GDM1 (cell line): ENCODE measurements around the gene DNAAF5.
"Not testable (repeated sequence)": the region's sequence is repeated elsewhere in the genome, so short reads cannot be mapped to it uniquely, and the experiment has no call there.

Experiments used
- DNase-seq: peaks from one replicate; lab custom pipeline; 2025; lab: John Stamatoyannopoulos, UW

Gene DNAAF5

DNA sequence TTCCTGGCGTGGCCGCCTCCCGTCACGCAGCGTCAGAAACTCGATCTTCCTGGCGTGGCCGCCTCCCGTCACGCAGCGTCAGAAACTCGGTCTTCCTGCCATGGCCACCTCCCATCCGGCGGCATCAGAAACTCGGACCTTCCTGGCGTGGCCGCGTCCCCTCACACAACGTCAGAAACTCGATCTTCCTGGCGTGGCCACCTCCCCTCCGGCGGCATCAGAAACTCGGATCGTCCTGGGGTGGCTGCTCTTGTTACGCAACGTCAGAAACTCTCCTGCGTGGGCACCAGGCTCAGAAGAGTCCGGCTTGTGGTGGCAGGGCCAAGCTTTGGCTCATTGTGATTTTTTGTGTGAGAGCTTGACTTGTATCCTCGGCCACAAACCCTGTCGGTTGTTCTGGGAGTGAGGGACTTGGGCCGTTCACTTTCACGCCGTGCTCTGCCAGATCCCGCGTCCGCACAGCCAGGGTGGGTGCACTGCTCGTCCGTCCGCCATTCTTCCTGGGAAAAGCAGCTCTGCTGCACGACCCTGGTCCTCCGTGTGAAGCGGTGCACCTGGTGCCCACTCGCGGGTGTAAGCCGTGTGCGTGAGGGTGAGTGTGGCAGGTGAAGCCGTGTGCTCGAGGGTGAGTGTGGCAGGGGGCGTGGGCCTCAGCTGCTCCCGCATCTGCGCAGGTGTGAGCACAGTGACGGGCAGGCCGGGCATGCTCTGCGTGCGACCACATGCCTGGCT, 56.4 kb downstream of the DNAAF5 start:
- DNase-seq = no peak

DNA sequence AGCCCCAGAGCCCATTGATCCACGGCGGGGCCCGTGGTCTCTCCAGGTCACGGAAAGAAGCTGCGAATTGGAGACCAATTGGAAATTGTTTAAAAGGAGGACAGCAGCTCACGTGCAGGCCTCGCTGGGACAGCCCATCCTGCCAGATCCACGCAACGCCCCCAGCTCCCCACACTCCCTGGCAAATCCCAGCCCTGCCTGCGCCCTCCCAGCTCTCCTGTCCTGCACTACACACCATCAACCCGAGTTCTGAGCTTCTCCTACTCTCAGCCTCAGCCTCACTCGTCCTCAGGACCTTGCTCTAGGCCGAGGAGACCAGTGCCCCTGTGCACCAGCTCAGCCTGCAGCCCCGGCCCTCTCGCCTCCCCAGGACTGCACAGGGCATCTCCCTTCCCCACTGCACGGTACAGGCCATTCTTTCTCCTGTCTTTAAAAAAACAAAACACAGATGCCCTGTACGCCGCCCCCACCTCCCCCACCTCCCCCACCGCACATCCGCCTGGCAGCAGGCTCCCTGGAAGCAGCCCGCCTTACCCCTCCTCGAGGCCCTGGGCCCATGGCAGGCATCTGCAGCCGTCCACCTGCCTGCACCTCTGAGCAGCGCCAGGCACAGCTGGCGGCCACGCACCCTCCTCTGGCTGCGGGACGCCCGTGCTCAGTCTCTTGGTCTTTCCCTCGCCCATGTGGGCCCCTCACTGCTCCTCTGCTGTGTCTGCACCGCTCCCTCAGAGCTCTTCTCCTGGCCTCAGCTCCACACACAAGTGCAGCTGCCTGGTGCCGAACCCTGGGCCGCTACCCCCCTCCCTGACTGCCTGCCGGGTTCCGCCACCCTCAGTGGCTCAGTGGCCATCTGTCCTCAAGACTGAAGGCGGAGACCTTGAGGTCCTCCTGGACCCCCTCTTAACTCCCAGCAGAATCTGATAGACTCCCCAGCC, 57.3 kb downstream of the DNAAF5 start:
- no peak for DNase-seq

DNA sequence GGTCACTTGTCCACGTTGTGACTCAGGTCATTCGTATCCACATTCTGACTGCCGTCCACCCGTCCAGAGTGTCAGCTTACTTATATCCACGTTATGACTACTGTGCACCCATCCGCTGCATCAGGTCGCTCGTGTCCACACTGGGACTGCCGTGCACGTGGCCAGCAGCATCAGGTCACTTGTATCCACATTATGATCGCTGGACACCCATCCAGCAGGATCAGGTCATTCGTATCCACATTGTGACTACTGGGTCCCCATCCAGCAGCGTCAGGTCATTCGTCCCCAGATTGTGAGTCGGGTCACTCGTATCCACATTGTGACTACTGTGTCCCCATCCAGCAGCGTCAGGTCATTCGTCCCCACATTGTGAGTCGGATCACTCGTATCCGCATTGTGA, 58.5 kb downstream of the DNAAF5 start:
- no peak for DNase-seq

DNA sequence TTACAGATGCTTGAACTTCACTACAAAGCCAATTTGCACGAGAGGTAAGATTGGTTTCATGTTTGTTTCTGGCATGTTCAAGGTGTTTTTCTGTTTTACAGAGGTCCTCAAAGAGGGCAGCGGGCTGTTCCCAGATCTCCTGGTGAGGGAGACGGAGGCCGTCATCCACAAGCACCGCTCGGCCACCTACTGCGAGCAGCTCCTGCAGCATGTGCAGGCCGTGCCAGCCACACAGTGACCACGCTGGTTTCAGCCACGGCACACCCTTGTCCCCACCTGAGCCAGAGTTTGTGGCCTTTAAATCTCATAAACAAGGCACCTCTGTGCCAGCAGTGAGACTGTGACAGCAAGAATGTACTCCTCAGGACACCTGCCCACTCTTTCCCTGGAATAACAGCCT, 58.9 kb downstream of the DNAAF5 start:
- no peak for DNase-seq

DNA sequence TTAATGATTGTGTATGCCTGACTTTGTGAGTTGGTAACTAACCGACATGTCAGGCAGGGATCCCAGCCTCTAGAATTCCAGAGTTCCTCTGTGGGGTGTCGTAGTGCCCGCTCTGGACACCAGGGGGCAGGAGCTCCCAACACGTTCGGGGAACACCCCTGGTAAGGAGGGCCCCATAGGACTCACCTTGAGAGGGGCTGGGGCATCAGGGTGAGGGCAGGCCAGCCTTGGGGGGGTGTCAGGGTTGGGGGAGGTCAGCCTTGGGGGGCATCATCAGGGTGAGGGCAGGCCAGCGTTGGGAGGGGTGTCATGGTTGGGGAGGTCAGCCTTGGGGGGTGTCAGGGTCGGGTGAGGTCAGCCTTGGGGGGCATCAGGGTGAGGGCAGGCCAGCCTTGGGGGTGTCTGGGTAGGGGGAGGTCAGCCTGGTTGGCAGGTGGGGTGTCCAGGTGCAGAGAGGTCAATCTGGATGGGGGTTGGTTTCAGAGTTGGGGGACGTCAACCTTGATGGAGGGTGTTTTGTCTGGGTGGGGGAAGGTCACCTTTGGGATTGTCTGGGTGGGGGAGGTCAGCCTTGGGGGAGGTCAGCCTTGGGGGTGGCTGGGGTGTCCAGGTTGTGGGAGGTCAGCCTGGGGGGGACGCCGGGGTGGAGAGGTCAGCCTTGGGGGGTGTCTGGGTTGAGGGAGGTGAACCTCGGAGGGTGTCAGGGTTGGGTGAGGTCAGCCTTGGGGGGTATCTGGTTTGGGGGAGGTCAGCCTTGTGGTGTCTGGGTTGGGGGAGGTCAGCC, 60.2 kb downstream of the DNAAF5 start:
- DNase-seq = peak; percentile 47

DNA sequence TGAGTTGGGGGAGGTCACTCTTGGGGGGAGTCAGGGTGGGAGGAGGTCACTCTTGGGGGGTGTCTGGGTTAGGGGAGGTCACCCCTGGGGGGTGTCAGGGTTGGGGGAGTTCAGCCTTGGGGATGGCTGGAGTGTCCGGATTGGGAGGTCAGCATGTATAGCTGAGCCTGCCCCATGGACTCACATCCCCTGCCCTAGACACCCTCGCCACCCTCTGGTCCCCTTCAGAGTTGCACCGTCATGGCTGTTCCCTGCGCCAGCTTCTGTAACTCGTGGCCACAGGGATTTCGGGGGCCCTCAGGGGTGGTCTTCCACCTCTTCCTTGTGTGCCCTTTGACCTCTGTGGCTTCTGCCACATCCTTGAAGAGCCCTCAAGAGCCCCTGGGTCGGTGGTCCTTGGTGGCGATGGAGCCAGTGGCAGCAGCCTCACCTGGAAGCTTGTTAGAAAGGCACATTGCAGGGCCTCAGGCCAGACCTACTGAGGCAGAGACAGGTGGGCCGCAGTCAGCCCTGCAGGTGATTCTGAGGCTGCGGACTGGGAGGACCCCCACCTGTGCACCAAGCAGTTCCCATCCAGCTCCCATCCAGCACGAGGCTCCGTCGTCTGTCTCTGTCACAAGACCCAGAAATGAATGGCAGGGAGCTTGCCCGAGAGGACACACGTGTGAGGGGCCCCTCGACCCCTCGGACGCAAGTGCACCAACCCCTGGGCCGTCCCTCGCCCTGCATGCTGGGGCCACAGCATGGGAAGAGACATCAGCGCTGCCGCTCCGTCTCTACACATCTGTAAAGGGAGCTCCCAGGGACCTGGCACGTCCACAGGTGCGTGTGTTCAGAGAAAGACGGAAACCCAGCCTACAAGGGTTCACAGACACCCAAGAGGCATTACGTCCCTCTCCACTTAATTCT, 61.1 kb downstream of the DNAAF5 start:
- DNase-seq = no peak

DNA sequence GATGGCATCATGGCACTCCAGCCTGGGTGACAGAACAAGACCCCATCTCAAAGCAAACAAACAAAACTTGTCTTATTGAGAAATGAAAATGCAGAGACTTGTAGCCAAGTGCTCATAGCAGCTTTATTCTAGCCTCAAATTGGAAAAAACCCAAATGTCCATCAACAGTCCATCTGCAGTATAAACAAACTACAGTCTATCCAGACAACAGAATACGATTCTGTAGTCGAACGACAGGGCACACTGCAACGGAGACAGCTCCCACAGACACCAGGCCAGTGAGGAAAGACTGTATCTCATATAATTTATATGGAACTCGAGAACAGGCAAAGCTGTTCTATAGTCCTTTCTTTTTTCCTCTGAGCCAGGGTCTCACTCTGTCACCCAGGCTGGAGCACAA, 65.0 kb downstream of the DNAAF5 start:
- no peak for DNase-seq

DNA sequence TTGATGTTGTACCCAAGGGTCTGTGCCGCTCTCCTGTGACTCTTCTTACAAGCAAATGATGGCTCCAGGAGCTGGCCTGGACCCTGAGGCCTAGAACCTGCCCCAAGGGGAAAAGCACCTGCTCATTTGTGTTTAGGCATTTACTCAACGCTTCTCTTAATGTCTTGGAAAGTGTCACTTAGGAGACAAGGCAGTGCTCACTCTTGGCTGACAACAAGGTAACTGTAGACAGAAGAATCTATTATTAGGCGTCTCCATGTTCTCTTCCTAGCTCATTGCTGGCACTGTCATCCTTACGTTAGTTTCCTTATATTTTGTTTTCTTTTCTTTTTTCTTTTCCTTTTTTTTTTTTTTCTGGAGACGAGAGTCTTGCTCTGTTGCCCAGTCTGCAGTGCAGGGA, 67.7 kb downstream of the DNAAF5 start:
- DNase-seq = no peak

DNA sequence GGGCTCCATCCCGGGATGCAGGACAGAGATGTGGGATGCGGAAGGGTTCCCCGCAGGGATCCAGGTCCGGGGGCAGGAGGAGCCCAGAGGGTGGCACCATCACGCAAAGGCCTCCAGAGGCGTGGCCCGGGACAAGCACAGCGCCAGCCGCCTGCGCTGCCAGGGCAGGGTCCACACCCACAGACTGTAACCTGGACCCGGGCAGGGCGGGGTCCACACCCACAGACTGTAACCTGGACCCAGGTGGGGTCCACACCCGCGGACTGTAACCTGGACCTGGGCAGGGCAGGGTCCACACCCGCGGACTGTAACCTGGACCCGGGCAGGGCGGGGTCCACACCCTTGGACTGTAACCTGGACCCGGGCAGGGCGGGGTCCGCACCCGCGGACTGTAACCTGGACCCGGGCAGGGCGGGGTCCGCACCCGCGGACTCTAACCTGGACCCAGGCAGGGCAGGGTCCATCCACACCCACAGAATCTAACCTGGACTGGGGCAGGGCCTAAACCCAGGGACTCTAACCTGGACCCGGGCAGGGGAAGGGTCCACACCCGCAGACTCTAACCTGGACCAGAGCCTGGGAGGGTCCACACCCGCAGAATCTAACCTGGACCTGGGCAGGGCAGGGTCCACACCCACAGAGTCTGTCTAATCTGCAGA, 68.3 kb downstream of the DNAAF5 start:
- DNase-seq = no peak

DNA sequence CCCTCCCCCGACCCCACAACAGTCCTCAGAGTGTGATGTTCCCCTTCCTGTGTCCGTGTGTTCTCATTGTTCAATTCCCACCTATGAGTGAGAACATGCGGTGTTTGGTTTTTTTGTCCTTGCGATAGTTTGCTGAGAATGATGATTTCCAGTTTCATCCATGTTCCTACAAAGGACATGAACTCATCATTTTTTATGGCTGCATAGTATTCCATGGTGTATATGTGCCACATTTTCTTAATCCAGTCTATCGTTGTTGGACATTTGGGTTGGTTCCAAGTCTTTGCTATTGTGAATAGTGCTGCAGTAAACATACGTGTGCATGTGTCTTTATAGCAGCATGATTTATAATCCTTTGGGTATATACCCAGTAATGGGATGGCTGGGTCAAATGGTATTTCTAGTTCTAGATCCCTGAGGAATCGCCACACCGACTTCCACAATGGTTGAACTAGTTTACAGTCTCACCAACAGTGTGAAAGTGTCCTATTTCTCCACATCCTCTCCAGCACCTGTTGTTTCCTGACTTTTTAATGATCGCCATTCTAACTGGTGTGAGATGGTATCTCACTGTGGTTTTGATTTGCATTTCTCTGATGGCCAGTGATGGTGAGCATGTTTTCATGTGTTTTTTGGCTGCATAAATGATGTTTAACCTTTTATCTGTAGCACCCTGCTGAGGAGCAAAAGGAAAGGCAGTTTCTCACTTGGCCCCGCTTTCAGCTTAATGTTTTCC, 70.1 kb downstream of the DNAAF5 start:
- DNase-seq = not testable (repeated sequence)

DNA sequence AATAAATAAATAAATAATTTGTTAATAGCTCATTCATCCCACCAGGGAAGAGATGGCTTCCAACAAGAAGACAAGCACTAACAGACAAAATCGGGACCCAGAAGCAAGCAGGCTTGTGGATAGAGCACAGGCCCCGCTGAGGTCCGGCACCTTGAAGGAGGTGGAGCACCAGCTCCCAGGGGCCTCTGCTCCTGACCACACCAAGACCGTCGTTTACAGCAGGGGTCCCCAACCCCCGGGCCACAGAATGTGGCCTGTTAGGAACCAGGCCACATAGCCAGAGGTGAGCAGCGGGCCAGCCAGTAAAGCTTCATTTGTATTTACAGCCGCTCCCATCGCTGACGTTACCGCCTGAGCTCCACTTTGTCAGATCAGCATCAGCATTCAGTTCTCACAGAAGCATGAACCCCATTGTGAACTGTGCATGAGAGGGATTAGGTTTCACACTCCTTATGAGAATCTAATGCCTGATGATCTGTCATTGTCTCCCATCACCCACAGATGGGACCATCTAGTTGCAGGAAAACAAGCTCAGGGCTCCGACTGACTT, 72.5 kb downstream of the DNAAF5 start:
- DNase-seq = no peak

DNA sequence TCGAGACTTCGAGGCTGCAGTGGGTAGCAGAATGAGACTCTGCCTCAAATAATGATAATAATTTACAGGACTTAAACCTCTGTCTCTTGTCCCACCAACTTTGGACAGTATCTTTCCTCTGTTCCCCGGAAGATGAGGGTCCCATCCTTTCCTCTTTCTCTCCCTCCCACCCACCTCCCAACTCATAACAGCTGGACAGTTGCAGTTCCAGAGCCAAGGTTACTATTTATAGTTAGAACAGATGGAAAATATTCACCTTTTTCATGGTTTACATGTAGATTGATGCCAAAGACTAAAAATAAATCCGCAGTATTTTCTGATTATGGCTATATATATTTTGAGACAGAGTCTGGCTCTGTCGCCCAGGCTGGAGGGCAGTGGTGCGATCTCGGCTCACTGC, 74.2 kb downstream of the DNAAF5 start:
- no peak for DNase-seq

DNA sequence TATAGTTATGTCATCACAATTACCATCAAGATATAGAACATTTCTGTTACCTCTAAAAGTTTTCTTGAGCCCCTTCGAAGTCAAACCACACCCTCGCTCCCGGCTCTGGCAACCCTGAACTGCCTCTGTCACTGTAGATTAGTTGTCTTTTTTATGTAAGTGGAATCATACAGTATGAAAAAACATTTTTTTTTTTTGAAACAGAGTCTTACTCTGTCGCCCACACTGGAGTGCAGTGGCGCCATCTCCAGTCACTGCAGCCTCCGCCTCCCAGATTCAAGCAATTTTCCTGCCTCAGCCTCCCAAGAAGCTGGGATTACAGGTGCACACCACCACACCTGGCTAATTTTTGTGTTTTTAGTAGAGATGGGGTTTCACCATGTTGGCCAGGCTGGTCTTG, 74.9 kb downstream of the DNAAF5 start:
- DNase-seq = not testable (repeated sequence)

DNA sequence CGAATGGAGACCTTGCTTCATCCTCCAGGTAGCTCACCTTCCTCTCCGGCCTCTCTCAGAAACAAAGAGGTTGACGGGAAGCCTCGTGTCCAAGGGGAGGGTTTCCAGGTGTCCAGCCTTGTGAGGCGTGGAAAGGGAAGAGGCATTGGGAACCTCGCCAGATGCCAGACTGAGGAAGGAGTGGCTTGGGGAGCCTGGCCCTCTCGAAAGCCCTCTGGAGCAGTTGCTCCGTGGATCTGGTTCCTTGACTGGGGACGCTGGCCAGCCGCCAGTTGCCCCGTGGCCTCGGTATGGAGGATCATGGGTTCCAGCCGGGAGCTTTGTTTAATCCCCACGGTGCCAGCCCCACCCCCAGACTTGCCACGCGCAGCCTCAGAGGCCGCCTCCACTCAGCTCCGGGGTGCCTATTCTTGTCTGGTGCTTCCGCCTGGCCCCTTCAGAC, 75.5 kb downstream of the DNAAF5 start:
- DNase-seq = no peak

DNA sequence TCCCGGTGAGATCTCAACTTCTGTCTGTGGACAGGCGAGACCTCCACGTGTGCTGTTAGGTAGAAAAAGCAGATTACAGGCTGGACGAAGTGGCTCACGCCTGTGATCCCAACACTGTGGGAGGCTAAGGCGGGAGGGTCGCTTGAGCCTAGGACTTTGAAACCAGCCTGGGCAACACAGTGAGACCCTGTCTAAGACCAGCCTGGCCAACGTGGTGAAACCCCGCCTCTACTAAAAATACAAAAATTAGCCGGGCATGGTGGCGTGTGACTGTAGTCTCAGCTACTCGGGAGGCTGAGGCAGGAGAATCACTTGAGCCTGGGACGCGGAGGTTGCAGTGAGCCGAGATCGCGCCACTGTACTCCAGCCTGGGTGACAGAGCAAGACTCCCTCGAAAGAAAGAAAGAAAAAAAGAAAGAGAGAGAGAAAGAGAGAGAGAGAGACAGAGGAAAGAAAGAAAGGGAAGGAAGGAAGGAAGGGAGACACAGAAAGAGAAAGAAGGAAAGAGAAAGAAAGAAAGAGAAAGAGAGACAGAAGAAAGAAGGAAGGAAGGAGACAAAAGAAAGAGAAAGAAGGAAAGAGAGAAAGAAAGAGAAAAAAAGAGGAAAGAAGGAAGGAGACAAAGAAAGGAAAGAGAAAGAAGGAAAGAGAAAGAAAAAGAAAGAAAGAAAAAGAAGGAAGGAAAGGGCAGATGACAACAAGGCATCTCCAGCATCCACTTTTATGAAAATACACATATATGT, 76.2 kb downstream of the DNAAF5 start:
- DNase-seq = no peak

DNA sequence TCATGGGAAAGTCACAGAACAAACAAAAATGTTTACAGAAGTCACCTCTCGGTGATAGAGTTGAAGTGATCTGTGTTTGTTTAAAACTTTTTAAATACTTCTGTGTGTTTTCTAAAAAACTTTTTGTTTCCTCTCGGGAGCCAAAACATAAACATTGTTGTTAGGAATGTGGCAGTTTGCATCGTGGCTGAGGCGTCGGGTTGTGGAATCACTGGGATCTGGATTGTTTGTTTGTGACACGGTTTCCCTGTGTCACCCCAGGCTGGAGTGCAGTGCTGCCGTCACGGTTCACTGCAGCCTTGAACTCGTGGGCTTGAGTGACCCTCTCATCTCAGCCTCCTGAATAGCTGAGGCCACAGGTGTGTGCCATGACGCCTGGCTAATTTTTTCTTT, 76.7 kb downstream of the DNAAF5 start:
- no peak for DNase-seq

DNA sequence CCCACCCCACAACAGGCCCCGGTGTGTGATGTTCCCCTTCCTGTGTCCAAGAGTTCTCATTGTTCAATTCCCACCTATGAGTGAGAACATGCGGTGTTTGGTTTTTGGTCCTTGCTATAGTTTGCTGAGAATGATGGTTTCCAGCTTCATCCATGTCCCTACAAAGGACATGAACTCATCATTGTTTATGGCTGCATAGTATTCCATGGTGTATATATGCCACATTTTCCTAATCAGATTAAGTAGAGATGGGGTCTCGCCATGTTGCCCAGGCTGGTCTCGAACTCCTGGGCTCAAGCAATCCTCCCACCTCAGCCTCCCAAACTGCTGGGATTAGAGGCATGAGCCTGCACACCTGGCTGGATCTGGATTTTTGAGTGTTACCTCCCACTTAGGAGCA, 77.3 kb downstream of the DNAAF5 start:
- not testable (repeated sequence) for DNase-seq

DNA sequence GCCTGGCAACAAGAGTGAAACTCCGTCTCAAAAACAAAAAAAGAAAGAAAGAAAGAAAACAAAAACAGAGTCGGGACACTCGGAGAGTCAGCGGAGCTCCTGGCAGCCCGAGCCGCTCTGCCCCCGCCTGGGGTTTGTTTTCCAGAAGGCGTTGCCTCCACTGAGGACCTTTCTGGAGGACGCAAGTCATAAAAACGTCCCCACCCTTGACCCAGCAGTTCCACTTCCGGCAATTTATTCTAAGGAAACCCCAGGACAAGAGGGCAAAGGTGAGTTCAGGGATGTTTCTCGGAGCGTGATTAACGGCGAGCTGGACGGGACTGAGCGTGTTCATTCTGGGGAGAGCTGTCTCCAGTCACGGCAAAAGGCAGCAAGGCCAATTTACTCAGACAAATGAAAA, 78.8 kb downstream of the DNAAF5 start:
- DNase-seq = no peak
